Gastrocnemius medialis (tissue), 4 donors: ENCODE results near the gene HYAL1.

ENCODE experiments used
- POLR2A ChIP-seq, 2 donors: fragments of 450-650 bp; IDR thresholded peaks; one replicate each; pipeline ENCODE4 v1.6.1; 2017; ENCODE audit warnings: antibody characterized with exemption in 2 of 2, mild to moderate bottlenecking in 2 of 2, moderate library complexity in 2 of 2
- TF ChIP-seq, protein P1 (sequence below), 5 experiments: fragments of 450-650 bp in 3 of 5; fragments of 200-600 bp in 2 of 5; sonication (generic) in 2 of 5; IDR thresholded peaks in 4 of 5; conservative IDR thresholded peaks in 1 of 5; 1 replicate in 4 of 5; 2 replicates in 1 of 5; pipeline ENCODE4 v1.5.1; 2016 to 2019; ENCODE audit warnings: antibody characterized with exemption in 5 of 5, mild to moderate bottlenecking in 3 of 5, moderate library complexity in 3 of 5

- TF ChIP-seq, protein P1, sequence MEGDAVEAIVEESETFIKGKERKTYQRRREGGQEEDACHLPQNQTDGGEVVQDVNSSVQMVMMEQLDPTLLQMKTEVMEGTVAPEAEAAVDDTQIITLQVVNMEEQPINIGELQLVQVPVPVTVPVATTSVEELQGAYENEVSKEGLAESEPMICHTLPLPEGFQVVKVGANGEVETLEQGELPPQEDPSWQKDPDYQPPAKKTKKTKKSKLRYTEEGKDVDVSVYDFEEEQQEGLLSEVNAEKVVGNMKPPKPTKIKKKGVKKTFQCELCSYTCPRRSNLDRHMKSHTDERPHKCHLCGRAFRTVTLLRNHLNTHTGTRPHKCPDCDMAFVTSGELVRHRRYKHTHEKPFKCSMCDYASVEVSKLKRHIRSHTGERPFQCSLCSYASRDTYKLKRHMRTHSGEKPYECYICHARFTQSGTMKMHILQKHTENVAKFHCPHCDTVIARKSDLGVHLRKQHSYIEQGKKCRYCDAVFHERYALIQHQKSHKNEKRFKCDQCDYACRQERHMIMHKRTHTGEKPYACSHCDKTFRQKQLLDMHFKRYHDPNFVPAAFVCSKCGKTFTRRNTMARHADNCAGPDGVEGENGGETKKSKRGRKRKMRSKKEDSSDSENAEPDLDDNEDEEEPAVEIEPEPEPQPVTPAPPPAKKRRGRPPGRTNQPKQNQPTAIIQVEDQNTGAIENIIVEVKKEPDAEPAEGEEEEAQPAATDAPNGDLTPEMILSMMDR (IDR thresholded peaks at IDR 0.05 in 4 of 5, conservative IDR thresholded peaks at IDR 0.05 in 1 of 5): no peak
- TF ChIP-seq POLR2A (IDR thresholded peaks at IDR 0.05): no peak
Observed at GRCh38 chr3:50314342-50314741, 11.0 kb upstream of the HYAL1 start.
